Colonic mucosa (tissue), 4 donors: ENCODE measurements around the gene POU6F2. TPM values are rescaled to one million over a fixed set of nuclear protein-coding genes. Genes with fewer than 3 reads are reported as not detected.

ENCODE experiments used
- DNase-seq: peaks from one replicate; pipeline ENCODE4 v3.0.0-alpha.2; 2020
- H3K27ac ChIP-seq: fragments of 200-600 bp; one replicate; pipeline ENCODE4 v1.8.0; 2021
- H3K27me3 ChIP-seq: fragments of 200-600 bp; one replicate; pipeline ENCODE4 v1.8.0; 2021
- H3K36me3 ChIP-seq: fragments of 200-600 bp; one replicate; pipeline ENCODE4 v1.8.0; 2021
- H3K4me1 ChIP-seq: fragments of 200-600 bp; one replicate; pipeline ENCODE4 v1.8.0; 2021; ENCODE audit warnings: mild to moderate bottlenecking
- H3K4me3 ChIP-seq: fragments of 200-600 bp; one replicate; pipeline ENCODE4 v1.8.0; 2021
- H3K9ac ChIP-seq, 2 donors: one replicate each; pipeline ENCODE4 v1.7.0; 2013; ENCODE audit warnings: control low read depth in 2 of 2, low read depth in 2 of 2, low read length in 2 of 2
- H3K9me3 ChIP-seq: fragments of 200-600 bp; one replicate; pipeline ENCODE4 v1.8.0; 2021
- intact Hi-C: fragments of 100-400 bp; cut with DNase I; formaldehyde crosslinking; loops from one replicate; pipeline ENCODE4 v1.14.1; 2022
- total RNA-seq, 2 donors: library from RNA; stranded (reverse); fragmentation: NEBNext Ultra II Directional in 1 of 2; extraction: Animal tissue kit (Norgen Biotek cat#: 25700) in 1 of 2; gene quantifications; one replicate each; pipeline ENCODE4 v1.2.1, GENCODE V29; 2021
- TF ChIP-seq, protein P1 (sequence below): fragments of 200-600 bp; IDR thresholded peaks from one replicate; pipeline ENCODE4 v1.8.0; 2022; ENCODE audit warnings: antibody characterized with exemption, mild to moderate bottlenecking
- donor health status: healthy.
- donor health status: DM: no; HTN: no; CAD: no.
- donor health status: DM: no; HTN: no; CAD: no.

POU6F2 gene
- total RNA-seq, 2 donors from 2014 or later = 1.3 TPM; not detected in 1

DNA sequence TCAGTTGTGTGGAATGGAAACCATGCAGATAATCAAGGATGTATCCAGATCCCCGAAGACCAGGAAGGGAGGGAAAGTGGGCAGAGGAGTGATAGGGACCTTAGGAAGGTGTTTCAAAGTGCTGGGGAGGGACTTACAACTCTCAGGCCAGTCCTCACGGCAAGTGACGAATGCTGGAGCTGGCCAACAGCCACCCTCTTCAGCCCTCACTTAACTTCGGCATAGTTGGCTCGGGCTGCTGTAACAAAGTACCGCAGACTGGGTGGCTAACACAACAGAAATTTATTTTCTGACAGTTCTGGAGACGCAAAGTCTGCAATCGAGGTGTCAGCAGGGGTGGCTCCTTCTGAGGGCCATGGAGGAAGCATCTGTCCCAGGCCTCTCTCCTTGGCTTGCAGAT lies 322.6 kb downstream of the POU6F2 start:
- no peak for DNase-seq
- H3K36me3 ChIP-seq = no peaks in the 10 kb centered on the region
- H3K27ac ChIP-seq = no peak overlapping the region

DNA sequence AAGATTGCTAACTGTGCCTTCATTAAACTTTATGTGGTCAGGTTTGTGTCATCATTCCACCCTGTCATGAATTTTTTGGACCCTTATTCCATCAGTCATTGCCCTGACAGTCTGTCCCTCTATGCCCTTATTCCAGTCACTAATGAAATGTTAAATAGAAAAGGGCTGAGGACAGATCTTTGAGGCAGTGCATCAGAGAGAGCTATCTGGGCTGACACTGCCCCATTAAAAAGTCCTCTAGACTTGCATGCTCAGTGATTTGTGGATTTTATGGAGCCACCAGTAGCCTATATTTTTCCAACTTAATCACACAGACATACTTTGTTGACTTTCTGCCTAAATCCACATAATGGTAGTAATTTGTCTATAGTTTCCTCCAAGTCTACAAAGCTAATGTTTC lies 323.8 kb downstream of the POU6F2 start:
- no peaks in the 10 kb centered on the region for H3K9me3 ChIP-seq
- intact Hi-C loops = no loop called here

More for the DNA sequence above, 322.6 kb downstream of the POU6F2 start:
- Histone ChIP-seq H3K9ac (no peak overlapping the region), H3K9me3 (no peaks in the 10 kb centered on the region), H3K4me1 (no peaks in the 10 kb centered on the region), H3K4me3 (no peak overlapping the region), H3K27me3 (no peaks in the 10 kb centered on the region)
- intact Hi-C loops = no loop called here
- TF ChIP-seq, protein P1, sequence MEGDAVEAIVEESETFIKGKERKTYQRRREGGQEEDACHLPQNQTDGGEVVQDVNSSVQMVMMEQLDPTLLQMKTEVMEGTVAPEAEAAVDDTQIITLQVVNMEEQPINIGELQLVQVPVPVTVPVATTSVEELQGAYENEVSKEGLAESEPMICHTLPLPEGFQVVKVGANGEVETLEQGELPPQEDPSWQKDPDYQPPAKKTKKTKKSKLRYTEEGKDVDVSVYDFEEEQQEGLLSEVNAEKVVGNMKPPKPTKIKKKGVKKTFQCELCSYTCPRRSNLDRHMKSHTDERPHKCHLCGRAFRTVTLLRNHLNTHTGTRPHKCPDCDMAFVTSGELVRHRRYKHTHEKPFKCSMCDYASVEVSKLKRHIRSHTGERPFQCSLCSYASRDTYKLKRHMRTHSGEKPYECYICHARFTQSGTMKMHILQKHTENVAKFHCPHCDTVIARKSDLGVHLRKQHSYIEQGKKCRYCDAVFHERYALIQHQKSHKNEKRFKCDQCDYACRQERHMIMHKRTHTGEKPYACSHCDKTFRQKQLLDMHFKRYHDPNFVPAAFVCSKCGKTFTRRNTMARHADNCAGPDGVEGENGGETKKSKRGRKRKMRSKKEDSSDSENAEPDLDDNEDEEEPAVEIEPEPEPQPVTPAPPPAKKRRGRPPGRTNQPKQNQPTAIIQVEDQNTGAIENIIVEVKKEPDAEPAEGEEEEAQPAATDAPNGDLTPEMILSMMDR = no peak

DNA sequence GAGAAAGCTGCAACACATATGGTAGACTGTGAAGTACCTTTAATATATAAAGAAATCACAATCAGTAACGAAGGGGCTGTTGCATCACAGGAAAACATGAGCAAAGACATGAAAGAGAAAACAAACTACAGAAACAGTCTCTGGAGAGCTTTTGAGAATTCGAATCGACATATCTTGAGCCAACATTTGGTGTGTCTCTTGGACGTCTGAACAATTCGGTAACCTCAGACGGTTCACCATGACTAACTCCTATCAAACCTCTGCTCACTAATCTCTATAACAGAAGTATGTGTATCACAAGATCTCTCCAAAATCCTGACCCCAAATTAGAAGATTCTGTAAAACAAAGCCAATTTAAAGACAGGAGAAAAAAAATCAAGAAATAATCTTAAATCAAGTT lies 326.5 kb downstream of the POU6F2 start:
- TF ChIP-seq, protein P1 = no peak
- Histone ChIP-seq H3K36me3 (no peaks in the 10 kb centered on the region), H3K27ac (no peak overlapping the region), H3K9me3 (no peaks in the 10 kb centered on the region), H3K27me3 (no peaks in the 10 kb centered on the region), H3K4me1 (no peaks in the 10 kb centered on the region), H3K4me3 (no peak overlapping the region), H3K9ac (no peak overlapping the region)
- no peak for DNase-seq
- intact Hi-C loops = no loop called here

More for the DNA sequence above, 323.8 kb downstream of the POU6F2 start:
- Histone ChIP-seq H3K4me3 (no peak overlapping the region), H3K36me3 (no peaks in the 10 kb centered on the region), H3K27me3 (no peaks in the 10 kb centered on the region), H3K9ac (no peak overlapping the region), H3K27ac (no peak overlapping the region), H3K4me1 (no peaks in the 10 kb centered on the region)
- TF ChIP-seq, protein P1 = no peak
- DNase-seq = no peak

DNA sequence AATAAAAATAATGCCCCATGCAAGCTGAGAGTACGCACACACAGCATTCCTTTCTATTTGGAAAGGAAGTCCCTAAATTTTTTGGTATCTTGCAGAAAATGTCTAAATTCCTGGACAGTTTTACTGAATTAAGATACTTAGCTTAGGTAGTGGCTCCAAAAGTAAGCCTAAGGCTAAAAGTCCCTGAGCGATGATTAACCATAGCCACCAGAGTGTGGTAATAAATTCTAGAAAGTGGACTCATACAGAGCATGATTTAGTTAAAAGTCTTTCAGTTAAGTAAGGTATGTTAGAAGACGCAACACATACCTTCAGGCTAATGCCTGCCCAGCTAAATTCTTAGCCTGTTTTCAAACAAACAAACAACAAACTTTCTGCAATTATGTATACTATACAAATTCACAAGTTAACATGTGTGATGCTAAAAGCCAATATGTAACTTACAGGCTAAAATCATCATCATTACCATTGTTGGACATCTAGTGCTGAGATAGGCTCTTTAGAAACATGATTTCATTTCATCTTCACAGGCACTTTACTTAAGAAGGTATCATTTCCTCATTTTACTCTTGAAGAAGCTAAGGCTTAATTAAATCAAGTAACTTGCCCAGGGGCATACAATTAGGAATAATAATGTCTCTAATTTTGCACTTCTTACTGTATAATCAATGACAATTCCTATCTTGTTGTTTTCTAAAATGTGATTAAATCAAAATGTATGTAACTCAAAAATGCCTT lies 327.1 kb downstream of the POU6F2 start:
- no peak overlapping the region for H3K27ac ChIP-seq
- H3K9ac ChIP-seq = no peak overlapping the region
- no peaks in the 10 kb centered on the region for H3K27me3 ChIP-seq
- no peaks in the 10 kb centered on the region for H3K4me1 ChIP-seq
- intact Hi-C loops = no loop called here
- TF ChIP-seq, protein P1 = no peak
- H3K4me3 ChIP-seq = no peak overlapping the region
- H3K9me3 ChIP-seq = no peaks in the 10 kb centered on the region
- H3K36me3 ChIP-seq = no peaks in the 10 kb centered on the region
- DNase-seq = no peak

DNA sequence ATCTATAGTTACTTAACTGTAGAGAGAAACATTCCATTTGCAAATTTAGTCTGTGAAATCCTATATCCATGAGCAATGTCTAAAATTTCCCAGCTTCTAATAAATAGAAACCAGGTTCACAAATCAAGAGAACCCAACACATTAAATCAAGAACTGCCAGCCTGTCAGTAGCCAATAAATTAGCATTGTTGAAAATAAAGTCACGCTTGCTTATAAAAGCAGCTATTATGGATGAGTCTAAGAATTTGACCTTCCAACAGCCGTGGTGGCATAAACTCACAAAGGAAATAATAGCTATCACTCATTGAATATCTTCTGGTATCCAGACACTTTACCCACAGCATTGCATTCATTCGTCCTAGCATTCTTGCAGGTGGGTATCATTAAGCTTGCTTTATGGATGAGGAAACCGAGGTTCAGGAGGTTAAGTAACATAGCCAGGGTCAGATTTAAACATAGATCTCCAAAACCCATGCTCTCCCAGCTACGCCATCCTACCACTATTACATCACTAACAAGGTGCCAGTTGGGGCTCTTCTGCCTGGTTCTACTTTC lies 328.4 kb downstream of the POU6F2 start:
- Histone ChIP-seq H3K36me3 (no peaks in the 10 kb centered on the region), H3K4me1 (no peaks in the 10 kb centered on the region), H3K4me3 (no peak overlapping the region), H3K9me3 (no peaks in the 10 kb centered on the region), H3K27ac (no peak overlapping the region), H3K27me3 (no peaks in the 10 kb centered on the region), H3K9ac (no peak overlapping the region)
- TF ChIP-seq, protein P1 = no peak
- intact Hi-C loops = no loop called here
- DNase-seq = no peak
